Mesenchymal stem cell (in vitro differentiated cells and primary cell): ENCODE data around the gene SH2D4B.

Source experiments
- DNase-seq: peaks from one replicate; pipeline ENCODE4 v3.0.0-alpha.2; 2013
- H2AFZ ChIP-seq: one replicate; pipeline ENCODE4 v1.6.1; 2013; ENCODE audit warnings: low read depth, mild to moderate bottlenecking, control low read depth, inconsistent platforms, low read length, moderate library complexity
- H2AK5ac ChIP-seq: 2 replicates; pipeline ENCODE4 v1.6.1; 2013; ENCODE audit warnings: low read length, moderate library complexity, mild to moderate bottlenecking, inconsistent platforms; ENCODE audit not compliant: severe bottlenecking
- H2BK120ac ChIP-seq: one replicate; pipeline ENCODE4 v1.6.1; 2013; ENCODE audit warnings: low read depth, mild to moderate bottlenecking, inconsistent platforms, low read length, moderate library complexity
- H2BK12ac ChIP-seq, 2 experiments: one replicate each; pipeline ENCODE4 v1.6.1; 2013; ENCODE audit warnings: inconsistent platforms in 2 of 2, low read length in 2 of 2, mild to moderate bottlenecking in 2 of 2, moderate library complexity in 2 of 2, control low read depth in 1 of 2
- H2BK15ac ChIP-seq: one replicate; pipeline ENCODE4 v1.6.1; 2013; ENCODE audit warnings: mild to moderate bottlenecking, low read depth, inconsistent platforms; ENCODE audit not compliant: poor library complexity, severe bottlenecking
- H2BK5ac ChIP-seq: 2 replicates; pipeline ENCODE4 v1.6.1; 2013; ENCODE audit warnings: low read depth, mild to moderate bottlenecking, low read length, control low read depth, inconsistent platforms; ENCODE audit not compliant: poor library complexity, severe bottlenecking
- H3K14ac ChIP-seq, 2 experiments: one replicate each; pipeline ENCODE4 v1.6.1; 2013; ENCODE audit warnings: inconsistent platforms in 2 of 2, low read length in 2 of 2, control low read depth in 1 of 2, mild to moderate bottlenecking in 1 of 2, moderate library complexity in 1 of 2
- H3K18ac ChIP-seq, 2 experiments: one replicate each; pipeline ENCODE4 v1.6.1; 2013; ENCODE audit warnings: inconsistent platforms in 2 of 2, low read length in 2 of 2, control low read depth in 1 of 2, low read depth in 1 of 2, mild to moderate bottlenecking in 1 of 2
- H3K23ac ChIP-seq, 2 experiments: one replicate each; pipeline ENCODE4 v1.6.1; 2013; ENCODE audit warnings: inconsistent platforms in 2 of 2, low read length in 2 of 2, mild to moderate bottlenecking in 2 of 2, moderate library complexity in 2 of 2, control low read depth in 1 of 2
- H3K27ac ChIP-seq: 2 replicates; pipeline ENCODE4 v1.5.1; 2013; ENCODE audit warnings: mild to moderate bottlenecking, moderate library complexity, low read length, control low read depth, inconsistent platforms; ENCODE audit not compliant: poor library complexity, severe bottlenecking
- H3K27me3 ChIP-seq, 2 experiments: 2 replicates each; pipeline versions ENCODE4 v1.6.1 to v1.7.0; 2013; ENCODE audit warnings: low read length in 2 of 2, mild to moderate bottlenecking in 2 of 2, moderate library complexity in 2 of 2, control low read depth in 1 of 2, inconsistent platforms in 1 of 2; ENCODE audit not compliant: control insufficient read depth in 1 of 2, insufficient read depth in 1 of 2
- H3K36me3 ChIP-seq, 2 experiments: 2 replicates each; pipeline versions ENCODE4 v1.6.1 to v1.7.0; 2013; ENCODE audit warnings: low read length in 2 of 2, control low read depth in 1 of 2, inconsistent platforms in 1 of 2, low read depth in 1 of 2, mild to moderate bottlenecking in 1 of 2; ENCODE audit not compliant: insufficient read depth in 2 of 2, control insufficient read depth in 1 of 2
- H3K4ac ChIP-seq, 2 experiments: one replicate each; pipeline ENCODE4 v1.6.1; 2013; ENCODE audit warnings: inconsistent platforms in 2 of 2, low read length in 2 of 2, mild to moderate bottlenecking in 2 of 2, moderate library complexity in 2 of 2, control low read depth in 1 of 2, low read depth in 1 of 2
- H3K4me1 ChIP-seq: 2 replicates; pipeline ENCODE4 v1.6.1; 2013; ENCODE audit warnings: low read depth, low read length, control low read depth; ENCODE audit not compliant: control insufficient read depth, insufficient read depth
- H3K4me2 ChIP-seq: 2 replicates; pipeline ENCODE4 v1.6.1; 2013; ENCODE audit warnings: low read length, mild to moderate bottlenecking, inconsistent platforms; ENCODE audit not compliant: poor library complexity, severe bottlenecking
- H3K4me3 ChIP-seq, 2 experiments: 2 replicates each; pipeline versions ENCODE4 v1.5.1 to v1.7.0; 2013; ENCODE audit warnings: low read length in 2 of 2, mild to moderate bottlenecking in 2 of 2, control low read depth in 1 of 2, low read depth in 1 of 2; ENCODE audit not compliant: insufficient read depth in 1 of 2
- H3K79me1 ChIP-seq: replicated peaks from 2 replicates; pipeline ENCODE4 v1.6.1; 2013; ENCODE audit warnings: mild to moderate bottlenecking, control low read depth, low read length, inconsistent platforms; ENCODE audit not compliant: poor library complexity, severe bottlenecking
- H3K9ac ChIP-seq: 2 replicates; pipeline ENCODE4 v1.7.0; 2013; ENCODE audit warnings: mild to moderate bottlenecking, low read length, moderate library complexity
- H3K9me3 ChIP-seq: 2 replicates; pipeline ENCODE4 v1.7.0; 2013; ENCODE audit warnings: mild to moderate bottlenecking, low read length; ENCODE audit not compliant: control insufficient read depth
- H4K8ac ChIP-seq: one replicate; pipeline ENCODE4 v1.6.1; 2013; ENCODE audit warnings: inconsistent platforms, mild to moderate bottlenecking, low read length, moderate library complexity
- H4K91ac ChIP-seq: one replicate; pipeline ENCODE4 v1.6.1; 2013; ENCODE audit warnings: mild to moderate bottlenecking, low read length, inconsistent platforms
- WGBS: methylation state at CpG from one replicate; pipeline ENCODE4 v1.1.7; 2013; ENCODE audit warnings: mixed read lengths; 5-methylcytosine and 5-hydroxymethylcytosine counted together

The SH2D4B gene

DNA sequence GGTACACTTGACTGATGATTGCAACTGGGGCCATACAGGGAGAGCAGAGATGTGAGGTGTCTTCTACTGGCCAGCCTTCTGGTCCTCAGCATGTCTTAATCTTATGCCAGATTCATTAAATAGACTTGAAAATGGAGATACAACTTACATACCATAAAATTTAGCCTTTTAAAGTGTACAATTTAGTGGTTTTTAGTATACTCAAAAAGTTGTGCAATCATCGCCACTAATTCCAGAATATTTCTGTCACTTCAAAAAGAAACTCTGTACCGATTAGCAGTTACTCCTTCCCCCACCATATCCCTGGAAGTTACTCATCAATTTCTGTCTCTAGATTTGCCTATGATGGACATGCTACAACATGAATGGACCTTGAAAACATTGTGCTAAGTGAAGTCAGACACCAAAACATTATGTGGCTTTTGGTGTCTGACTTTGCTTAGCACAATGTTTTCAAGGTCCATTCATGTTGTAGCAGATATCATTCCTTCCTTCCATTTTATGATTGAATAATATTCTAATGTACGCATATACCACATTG lies 53.0 kb downstream of the SH2D4B start:
- Histone ChIP-seq H3K9me3 (no peaks in the 10 kb centered on the region), H2BK15ac (no peak overlapping the region), H3K27me3 (peaks cover 0 to 2% of the 10 kb centered on the region in 2 experiments), H3K4me2 (no peak overlapping the region), H3K36me3 (no peaks in the 10 kb centered on the region), H2BK12ac (no peak overlapping the region), H3K23ac (no peak overlapping the region), H3K4me3 (no peak overlapping the region), H2BK5ac (no peak overlapping the region), H4K91ac (no peak overlapping the region), H3K4ac (no peak overlapping the region), H2AK5ac (no peak overlapping the region), H3K27ac (no peak overlapping the region), H3K79me1 (no peaks in the 10 kb centered on the region), H4K8ac (no peak overlapping the region), H3K14ac (no peak overlapping the region), H3K18ac (no peak overlapping the region), H3K9ac (no peak overlapping the region), H3K4me1 (no peaks in the 10 kb centered on the region), H2BK120ac (no peak overlapping the region), H2AFZ (no peak overlapping the region)
- DNase-seq: no peak
- WGBS: 93% methylated on average over 2 of the region's 3 CpGs

GRCh38 chr10:80596391-80597257 lies 58.9 kb downstream of the SH2D4B start:
- WGBS: 64% methylated on average over 9 of the region's 15 CpGs
- no peak overlapping the region for H3K27ac ChIP-seq
- no peak overlapping the region for H2BK120ac ChIP-seq
- no peaks in the 10 kb centered on the region for H3K9me3 ChIP-seq
- no peak overlapping the region for H3K4me3 ChIP-seq
- no peak overlapping the region for H4K8ac ChIP-seq
- no peak overlapping the region for H3K14ac ChIP-seq
- no peaks in the 10 kb centered on the region for H3K36me3 ChIP-seq
- H3K4me1 ChIP-seq: peaks cover 2% of the 10 kb centered on the region
- H2AFZ ChIP-seq: no peak overlapping the region
- H4K91ac ChIP-seq: no peak overlapping the region
- no peak overlapping the region for H3K9ac ChIP-seq
- no peak overlapping the region for H3K23ac ChIP-seq
- no peak overlapping the region for H2BK12ac ChIP-seq
- no peak overlapping the region for H2BK5ac ChIP-seq
- H3K27me3 ChIP-seq: peaks cover 0 to 2% of the 10 kb centered on the region in 2 experiments
- no peak overlapping the region for H2BK15ac ChIP-seq
- H3K4ac ChIP-seq: no peak overlapping the region
- peak; percentile 42 for DNase-seq
- no peak overlapping the region for H3K18ac ChIP-seq
- H3K4me2 ChIP-seq: no peak overlapping the region
- H3K79me1 ChIP-seq: no peaks in the 10 kb centered on the region
- no peak overlapping the region for H2AK5ac ChIP-seq

DNA sequence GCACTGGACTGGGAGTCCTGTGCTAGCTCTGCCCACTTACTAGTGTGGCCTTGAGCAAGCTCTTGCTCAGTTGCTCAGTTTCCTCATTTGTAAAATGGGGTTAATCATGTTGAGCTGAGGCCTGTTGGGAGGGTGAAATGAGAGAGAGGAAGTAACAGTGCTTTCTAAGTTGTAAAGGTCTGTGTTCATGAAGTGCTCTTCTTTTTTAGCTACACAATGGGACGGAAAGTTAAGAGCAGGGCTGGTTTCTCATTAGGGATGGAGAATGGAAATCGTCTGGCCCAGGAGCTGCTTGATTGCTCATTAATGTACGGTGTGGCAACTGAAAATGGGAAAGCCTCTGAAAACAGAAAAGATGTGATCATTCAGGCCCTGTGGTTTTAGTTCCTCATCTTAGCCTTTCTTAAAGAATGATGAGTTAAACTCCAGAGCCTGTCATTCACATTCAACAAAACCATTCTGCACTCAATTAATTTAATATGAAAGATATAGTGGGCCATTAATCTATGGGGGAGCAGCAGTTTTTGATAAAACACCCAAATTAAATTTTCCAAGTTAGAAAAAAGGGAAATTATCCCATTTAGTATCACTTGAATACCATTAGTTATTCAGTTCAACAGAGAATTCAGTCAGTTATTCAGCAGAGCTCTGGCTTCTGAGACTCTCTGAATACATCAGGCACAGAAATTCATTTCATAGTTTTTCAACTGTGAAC lies 60.5 kb downstream of the SH2D4B start:
- Histone ChIP-seq H3K4me1 (peaks cover 2% of the 10 kb centered on the region), H3K4me2 (no peak overlapping the region), H3K23ac (no peak overlapping the region), H2BK12ac (no peak overlapping the region), H3K9me3 (no peaks in the 10 kb centered on the region), H2BK5ac (no peak overlapping the region), H3K79me1 (no peaks in the 10 kb centered on the region), H4K8ac (no peak overlapping the region), H3K27ac (no peak overlapping the region), H3K4me3 (no peak overlapping the region), H3K18ac (no peak overlapping the region), H3K14ac (no peak overlapping the region), H3K27me3 (peaks cover 0 to 2% of the 10 kb centered on the region in 2 experiments), H4K91ac (no peak overlapping the region), H2AK5ac (no peak overlapping the region), H2AFZ (no peak overlapping the region), H3K9ac (no peak overlapping the region), H2BK15ac (no peak overlapping the region), H3K4ac (no peak overlapping the region), H2BK120ac (no peak overlapping the region), H3K36me3 (no peaks in the 10 kb centered on the region)
- WGBS: 65% methylated on average over 2 of the region's 3 CpGs
- DNase-seq: no peak

DNA sequence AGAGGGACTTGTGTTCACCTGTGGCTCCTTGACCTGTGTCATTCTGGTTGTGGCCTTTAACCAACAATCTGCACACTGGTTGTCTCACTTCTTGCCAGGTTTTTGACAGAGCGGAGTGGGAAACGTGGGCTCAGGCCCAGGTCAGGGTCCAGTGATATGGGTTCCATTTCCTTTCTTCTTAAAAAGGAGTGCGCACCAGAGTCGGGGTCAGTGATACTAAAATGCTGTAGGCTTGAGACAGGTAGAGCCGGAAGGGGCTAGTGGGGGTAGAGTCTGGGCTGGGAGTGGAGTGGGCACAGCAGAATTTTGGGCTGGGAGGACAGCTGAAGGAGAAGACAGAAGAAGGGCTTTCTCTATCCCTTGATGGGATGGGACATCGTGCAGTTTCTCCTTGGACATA lies 61.2 kb downstream of the SH2D4B start:
- no peak overlapping the region for H3K27ac ChIP-seq
- H3K4me3 ChIP-seq: no peak overlapping the region
- DNase-seq: no peak
- no peaks in the 10 kb centered on the region for H3K79me1 ChIP-seq
- H3K9me3 ChIP-seq: no peaks in the 10 kb centered on the region
- H2AK5ac ChIP-seq: no peak overlapping the region
- H2BK5ac ChIP-seq: no peak overlapping the region
- no peak overlapping the region for H2BK12ac ChIP-seq
- peaks cover 2% of the 10 kb centered on the region for H3K4me1 ChIP-seq
- no peak overlapping the region for H3K23ac ChIP-seq
- H2AFZ ChIP-seq: no peak overlapping the region
- no peak overlapping the region for H3K14ac ChIP-seq
- H3K4ac ChIP-seq: no peak overlapping the region
- no peak overlapping the region for H4K91ac ChIP-seq
- H2BK120ac ChIP-seq: no peak overlapping the region
- no peak overlapping the region for H2BK15ac ChIP-seq
- no peaks in the 10 kb centered on the region for H3K36me3 ChIP-seq
- H3K18ac ChIP-seq: no peak overlapping the region
- no peak overlapping the region for H3K4me2 ChIP-seq
- WGBS: 86% methylated on average over 6 of the region's 6 CpGs
- no peak overlapping the region for H4K8ac ChIP-seq
- H3K9ac ChIP-seq: no peak overlapping the region
- no peaks in the 10 kb centered on the region for H3K27me3 ChIP-seq
